Forelimb muscle (tissue), 1 donor: ENCODE measurements around the gene CACHD1. TPM values are rescaled to one million over a fixed set of nuclear protein-coding genes. Genes with fewer than 3 reads are reported as not detected.
"Not testable (repeated sequence)": the region's sequence is repeated elsewhere in the genome, so short reads cannot be mapped to it uniquely, and the experiment has no call there.

Experiments
- DNase-seq: peaks from one replicate; pipeline ENCODE4 v3.0.0-alpha.2; 2013; ENCODE audit warnings: low read depth
- polyA plus RNA-seq: library from polyadenylated mRNA; unstranded; fragments of 120-200 nt; gene quantifications from one replicate; pipeline ENCODE4 v1.2.1, GENCODE V29; 2013; ENCODE audit not compliant: insufficient read length

Gene CACHD1
- polyA plus RNA-seq, 1 donor, result 10.6 TPM

- no peak for DNase-seq
Observed at GRCh38 chr1:64497088-64497883, 27.4 kb downstream of the CACHD1 start.

DNA sequence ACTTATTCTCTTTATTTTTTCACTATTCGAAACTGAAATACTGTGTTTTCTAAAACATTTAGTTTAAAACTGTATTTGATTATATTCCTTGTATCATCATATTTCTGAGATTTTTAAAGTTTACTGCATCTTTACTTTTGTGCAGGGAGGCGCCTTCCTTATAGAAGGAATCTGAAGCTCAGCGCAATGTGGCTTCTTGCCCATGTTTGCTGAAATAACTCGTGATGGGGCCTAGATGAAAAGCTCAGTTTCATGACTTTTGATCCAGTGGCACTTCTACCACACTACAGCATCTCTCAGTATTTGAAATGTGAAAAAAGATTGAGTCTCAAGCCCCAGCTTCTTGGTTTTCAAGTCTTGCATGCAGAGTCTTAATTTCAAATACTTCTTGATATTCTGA, 28.4 kb downstream of the CACHD1 start:
- DNase-seq, result no peak

- no peak for DNase-seq
Observed at GRCh38 chr1:64499011-64499410, 29.1 kb downstream of the CACHD1 start.

DNA sequence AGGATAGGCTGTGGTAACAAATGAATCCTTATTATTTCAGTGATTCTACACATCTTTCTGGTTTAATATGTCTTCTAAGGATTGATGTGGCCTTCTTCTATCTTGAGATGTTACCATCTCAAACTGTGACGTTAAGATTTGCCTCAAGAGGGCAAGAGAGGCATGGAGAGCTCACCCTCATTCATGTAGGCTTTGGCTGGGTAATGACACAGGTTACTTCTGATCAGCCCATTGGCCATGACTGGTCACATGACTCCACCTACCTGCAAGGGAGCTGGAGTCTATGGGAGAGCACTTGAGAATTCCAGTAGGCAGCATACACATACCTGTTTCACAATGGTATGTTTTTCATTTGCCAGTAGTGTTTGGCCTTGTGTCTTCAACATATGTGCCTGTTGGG, 30.0 kb downstream of the CACHD1 start:
- no peak for DNase-seq

GRCh38 chr1:64502083-64502482, 32.2 kb downstream of the CACHD1 start:
- no peak for DNase-seq

DNA sequence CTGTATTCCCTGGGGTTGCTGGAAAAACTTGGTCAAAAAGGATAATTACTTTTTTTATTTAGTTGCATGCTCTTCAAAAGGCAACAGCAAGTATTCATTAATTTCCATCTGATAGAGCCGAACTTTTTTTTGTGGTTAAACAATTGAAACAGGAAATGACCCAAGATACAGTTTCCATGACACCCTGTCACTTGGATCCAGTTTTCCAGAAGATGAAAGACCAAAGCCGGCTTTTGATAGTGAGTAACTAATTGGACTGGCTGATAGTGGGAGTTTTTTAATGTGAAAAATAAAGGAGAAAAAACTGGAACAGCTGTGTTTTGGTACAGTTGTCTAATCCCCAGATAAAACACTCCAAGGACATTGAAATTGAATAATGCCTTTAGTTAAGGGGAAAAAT, 33.0 kb downstream of the CACHD1 start:
- DNase-seq, result no peak

DNA sequence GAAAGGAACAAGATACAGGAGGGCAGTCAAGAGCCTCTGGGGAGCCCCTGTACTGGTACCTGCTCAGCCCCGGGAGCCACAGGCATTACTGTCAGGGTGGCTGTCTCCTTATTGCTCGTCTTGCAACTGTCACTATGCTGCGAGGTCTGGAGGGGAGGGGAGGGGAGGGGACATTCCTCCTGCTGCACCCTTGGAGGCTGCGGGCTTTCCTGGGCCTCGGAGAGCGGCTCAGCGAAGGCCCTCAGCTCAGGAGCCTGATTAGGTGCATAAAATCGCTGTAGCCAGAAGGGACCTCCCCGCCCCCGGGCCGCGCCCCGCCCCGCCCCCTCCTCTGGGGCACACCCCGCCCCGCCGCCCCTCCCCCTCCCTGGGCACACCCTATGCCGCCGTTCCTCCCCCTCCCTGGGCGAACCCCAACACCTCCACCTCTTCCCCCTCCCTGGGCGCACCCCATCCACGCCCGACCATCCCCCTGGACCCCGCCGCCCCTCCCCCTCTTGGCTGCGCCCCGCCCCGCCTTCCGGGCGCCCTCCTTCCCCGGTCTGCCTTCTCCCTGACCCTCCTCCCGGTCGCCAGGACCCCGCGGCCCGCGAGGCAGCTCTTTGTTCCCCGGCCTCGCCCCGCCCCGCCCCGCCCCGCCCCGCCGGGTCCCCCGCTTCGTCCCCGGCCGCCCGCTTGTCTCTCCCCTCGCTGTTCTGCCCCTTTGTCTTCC, 35.5 kb downstream of the CACHD1 start:
- no peak for DNase-seq

DNA sequence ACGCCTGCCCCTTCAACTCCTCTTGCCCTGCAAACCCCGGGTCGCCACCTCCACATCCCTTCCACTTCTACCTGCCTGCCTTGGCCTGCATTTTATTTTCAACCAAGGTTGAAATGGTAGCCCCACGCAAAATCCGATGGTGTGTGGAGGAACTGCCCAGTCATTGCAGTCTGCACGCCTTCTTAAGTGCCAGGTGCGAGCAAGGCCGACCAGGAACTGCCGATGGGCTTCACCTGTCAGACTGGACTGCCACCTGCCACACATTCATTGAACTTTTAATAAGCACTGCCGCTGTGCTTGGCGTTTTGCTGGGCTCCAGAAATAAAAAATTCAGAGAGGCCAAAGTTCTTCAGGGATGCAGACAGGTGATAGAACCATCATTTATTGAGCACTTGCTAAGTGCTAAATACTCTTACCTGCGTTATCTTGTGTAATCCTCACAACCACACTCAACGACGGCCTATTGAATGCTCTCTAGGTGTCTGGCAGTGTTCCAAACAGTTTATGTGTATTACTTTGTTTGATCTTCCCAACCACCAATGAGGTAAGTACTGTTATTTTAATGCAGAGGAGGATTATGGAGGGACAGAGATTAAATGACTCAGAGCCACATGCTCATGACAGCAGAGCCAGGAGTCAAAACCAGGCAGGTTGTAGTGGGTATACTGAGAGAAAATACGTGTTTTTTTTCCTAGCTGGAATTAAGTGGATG, 36.2 kb downstream of the CACHD1 start:
- DNase-seq, result no peak

DNA sequence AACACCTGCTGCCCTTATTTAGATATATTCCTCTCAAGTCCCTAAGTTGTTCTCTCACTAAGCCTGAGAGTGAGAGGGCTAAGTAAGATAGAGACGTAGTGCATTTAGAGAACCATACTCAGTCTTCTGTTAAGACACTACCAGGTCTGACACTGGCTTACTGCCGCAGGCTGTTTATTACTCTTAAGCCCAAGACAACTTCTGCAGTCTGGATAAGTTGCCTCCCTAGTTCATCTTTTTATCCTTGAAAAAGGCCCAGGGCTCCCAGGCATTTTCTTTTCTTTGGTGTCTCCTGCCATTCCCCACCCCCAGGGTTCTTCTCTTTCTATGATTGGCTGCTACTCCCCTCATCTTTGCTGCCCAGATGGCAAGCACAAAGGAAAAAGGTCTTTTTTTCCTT, 38.7 kb downstream of the CACHD1 start:
- DNase-seq, result no peak

DNA sequence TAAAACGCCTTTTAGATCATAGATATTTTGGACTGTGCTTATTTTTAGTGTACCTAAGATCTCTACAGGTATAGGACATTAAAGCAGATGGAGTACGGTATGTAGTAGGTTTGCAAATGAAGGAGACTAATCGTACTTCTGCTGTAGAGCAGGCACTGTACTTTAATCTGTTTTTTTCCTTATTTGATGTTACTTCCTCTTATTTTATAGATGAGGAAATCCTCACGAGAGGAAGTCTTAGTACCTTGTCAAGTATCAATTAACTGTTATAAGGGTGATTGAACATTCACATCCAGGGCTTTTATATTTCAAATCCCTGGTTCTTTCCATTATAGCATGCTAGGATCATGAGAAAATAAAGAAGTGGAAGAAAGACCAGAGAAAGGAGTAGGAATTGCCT, 41.1 kb downstream of the CACHD1 start:
- no peak for DNase-seq

DNA sequence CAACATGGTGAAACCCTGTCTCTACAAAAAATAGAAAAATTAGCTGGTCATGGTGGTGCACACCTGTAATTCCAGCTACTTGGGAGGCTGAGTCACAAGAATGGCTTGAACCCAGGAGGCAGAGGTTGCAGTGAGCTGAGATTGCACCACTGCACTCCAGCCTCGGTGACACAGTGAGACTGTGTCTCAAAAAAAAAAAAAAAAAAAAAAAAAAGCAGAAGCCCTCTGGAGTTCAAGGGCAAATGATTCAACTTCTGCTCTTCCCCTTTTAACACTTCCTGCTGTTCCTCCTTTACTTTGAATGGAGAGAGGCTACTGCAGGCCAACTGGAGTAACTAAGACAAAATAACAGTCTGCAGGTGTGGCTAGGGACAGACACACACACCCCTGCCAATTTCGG, 42.3 kb downstream of the CACHD1 start:
- DNase-seq, result not testable (repeated sequence)

- no peak for DNase-seq
Observed at GRCh38 chr1:64513545-64513944, 43.6 kb downstream of the CACHD1 start.

DNA sequence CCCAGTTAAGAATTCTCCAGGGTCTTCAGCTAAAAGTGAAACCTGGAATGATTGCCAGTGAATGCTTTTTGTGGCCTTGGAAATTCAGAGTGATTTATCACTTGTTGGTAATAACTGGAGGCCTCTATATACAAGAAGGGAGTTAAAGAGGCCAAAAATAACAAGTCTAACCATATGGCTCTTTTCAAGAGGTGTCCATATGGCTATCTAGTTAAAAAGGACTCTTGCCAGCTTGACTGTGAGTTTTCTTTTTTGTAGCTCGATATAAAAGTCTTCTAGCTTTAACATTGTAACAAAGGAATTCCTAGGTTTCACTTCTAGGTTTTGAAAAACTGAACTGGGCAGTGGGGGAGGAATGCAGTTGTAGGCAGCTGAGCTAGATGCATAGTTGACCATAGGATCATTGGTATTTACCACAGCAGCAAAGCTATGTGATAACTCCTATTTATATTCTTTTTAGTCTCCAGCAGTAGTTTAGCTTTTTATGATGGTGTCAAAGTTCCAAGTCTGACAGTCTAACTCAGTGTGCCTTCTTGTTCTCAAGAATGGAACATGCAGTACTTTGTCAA, 44.4 kb downstream of the CACHD1 start:
- DNase-seq, result no peak

DNA sequence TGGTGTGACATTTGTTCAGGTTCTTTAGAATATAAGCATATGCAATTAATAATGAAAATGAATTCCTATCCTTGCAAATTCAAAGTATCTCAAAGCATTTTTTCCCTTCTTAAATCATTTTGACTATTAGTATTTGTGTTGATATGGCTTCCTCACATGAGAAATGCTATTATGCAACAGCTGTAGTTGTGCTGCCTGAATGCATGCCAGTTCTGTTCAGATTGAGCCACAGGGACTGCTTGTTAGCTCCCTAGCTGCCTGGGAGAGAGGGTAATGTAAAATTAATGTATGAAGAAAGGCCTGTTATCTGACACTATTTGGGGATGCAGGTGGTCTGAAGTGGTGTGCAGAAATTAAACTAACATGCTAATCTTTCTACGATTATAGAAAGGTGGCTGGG, 45.5 kb downstream of the CACHD1 start:
- no peak for DNase-seq

- DNase-seq, result no peak
Observed at GRCh38 chr1:64516301-64516700, 46.4 kb downstream of the CACHD1 start.

GRCh38 chr1:64516803-64517568, 47.1 kb downstream of the CACHD1 start:
- no peak for DNase-seq

GRCh38 chr1:64517640-64518039, 47.7 kb downstream of the CACHD1 start:
- DNase-seq, result no peak

DNA sequence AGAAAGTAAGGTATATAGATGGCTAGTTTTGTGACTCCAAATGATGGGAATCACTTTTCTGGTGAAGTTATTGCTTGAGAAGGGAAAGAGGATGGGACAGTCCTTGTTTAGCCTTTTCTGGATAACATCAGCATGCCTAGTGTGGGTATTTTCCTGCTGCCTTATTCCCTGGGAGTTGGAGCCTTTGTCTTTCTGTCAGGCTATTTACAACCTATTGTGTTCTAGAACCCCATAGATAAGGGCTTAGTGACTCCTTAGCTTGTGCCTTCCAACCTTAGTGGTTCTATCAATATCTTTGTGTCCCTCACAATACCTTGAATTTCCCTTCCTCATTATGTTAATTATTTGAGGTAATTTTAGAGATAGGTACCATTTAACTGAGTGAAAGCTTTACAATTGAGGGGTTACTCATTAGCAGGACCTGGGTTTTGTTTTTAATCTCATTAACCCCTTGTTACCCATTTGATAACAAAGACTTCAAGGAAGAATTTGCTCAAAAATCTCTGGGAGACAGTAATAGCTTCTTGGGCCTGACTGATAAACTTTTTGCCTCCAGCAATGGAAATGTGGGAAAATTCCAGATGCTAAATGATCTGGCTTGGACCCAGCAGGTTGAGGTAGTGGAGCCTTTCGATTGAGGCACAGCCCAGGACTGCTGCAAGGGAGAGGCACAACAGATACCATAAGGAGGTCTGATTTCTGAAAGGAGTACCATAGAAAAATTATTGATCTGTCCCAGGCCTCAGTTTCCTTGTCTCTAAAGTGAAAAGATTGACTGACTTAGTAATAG, 49.0 kb downstream of the CACHD1 start:
- DNase-seq, result no peak

DNA sequence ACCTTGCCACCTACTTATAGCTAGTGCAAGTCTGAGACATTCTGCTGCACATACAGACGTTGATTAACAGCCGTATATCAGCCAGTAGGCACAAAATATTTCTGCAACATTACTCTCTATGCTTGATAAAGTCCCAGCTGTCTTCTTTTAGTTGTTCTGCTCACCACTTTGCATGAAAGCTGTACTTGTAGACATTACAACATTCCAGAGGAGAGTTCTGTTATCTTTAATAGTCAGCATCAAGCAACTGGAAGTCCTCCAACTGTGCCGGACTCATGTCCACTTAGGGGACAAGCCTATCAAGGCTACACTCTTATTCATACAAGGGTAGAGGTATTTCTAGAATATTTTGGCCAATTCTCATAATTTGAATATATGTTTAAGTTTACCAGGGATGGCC, 50.0 kb downstream of the CACHD1 start:
- DNase-seq, result no peak

- no peak for DNase-seq
Observed at GRCh38 chr1:64522740-64523139, 52.8 kb downstream of the CACHD1 start.
